ENCODE results near the gene MAMDC2.
"Not testable (repeated sequence)": the region's sequence is repeated elsewhere in the genome, so short reads cannot be mapped to it uniquely, and the experiment has no call there.

MAMDC2 gene

GRCh38 chr9:70137577-70137976, 93.9 kb downstream of the MAMDC2 start:
- no peak for DNase-seq

- no peak for DNase-seq
Observed at GRCh38 chr9:70142101-70142500, 98.5 kb downstream of the MAMDC2 start.

GRCh38 chr9:70143394-70144130, 99.9 kb downstream of the MAMDC2 start:
- DNase-seq: no peak

GRCh38 chr9:70144131-70144503, 100.5 kb downstream of the MAMDC2 start:
- no peak for DNase-seq

- no peak for DNase-seq
Observed at GRCh38 chr9:70145981-70146380, 102.3 kb downstream of the MAMDC2 start.

GRCh38 chr9:70147196-70147595, 103.5 kb downstream of the MAMDC2 start:
- no peak for DNase-seq

- no peak for DNase-seq
Observed at GRCh38 chr9:70147651-70148050, 104.0 kb downstream of the MAMDC2 start.

GRCh38 chr9:70152350-70152749, 108.7 kb downstream of the MAMDC2 start:
- no peak for DNase-seq

- DNase-seq: no peak
Observed at GRCh38 chr9:70156729-70157128, 113.1 kb downstream of the MAMDC2 start.

GRCh38 chr9:70159630-70160029, 116.0 kb downstream of the MAMDC2 start:
- no peak for DNase-seq

GRCh38 chr9:70160686-70161600, 117.3 kb downstream of the MAMDC2 start:
- DNase-seq: no peak

GRCh38 chr9:70165006-70165602, 121.5 kb downstream of the MAMDC2 start:
- DNase-seq: no peak

GRCh38 chr9:70168521-70168920, 124.9 kb downstream of the MAMDC2 start:
- no peak for DNase-seq

- no peak for DNase-seq
Observed at GRCh38 chr9:70169222-70169621, 125.6 kb downstream of the MAMDC2 start.

GRCh38 chr9:70170151-70170790, 126.6 kb downstream of the MAMDC2 start:
- DNase-seq: no peak

- DNase-seq: no peak
Observed at GRCh38 chr9:70172532-70172931, 128.9 kb downstream of the MAMDC2 start.

GRCh38 chr9:70177121-70177520, 133.5 kb downstream of the MAMDC2 start:
- no peak for DNase-seq

- no peak for DNase-seq
Observed at GRCh38 chr9:70192707-70193106, 149.1 kb downstream of the MAMDC2 start.

- DNase-seq: no peak
Observed at GRCh38 chr9:70195456-70195855, 151.8 kb downstream of the MAMDC2 start.

GRCh38 chr9:70197216-70198044, 153.8 kb downstream of the MAMDC2 start:
- DNase-seq: no peak

GRCh38 chr9:70204743-70205142, 161.1 kb downstream of the MAMDC2 start:
- not testable (repeated sequence) for DNase-seq

GRCh38 chr9:70205366-70206020, 161.8 kb downstream of the MAMDC2 start:
- no peak for DNase-seq

All from activated CD4-positive, alpha-beta T cell treated with anti-CD3 and anti-CD28 coated beads, Interleukin-10, Interleukin-2, amounts not matched to agents 100 ng/mL and 50 ng/mL, durations not matched to agents 16 hours and 8 hours (primary cell).